ENCODE results near the gene UBXN1. TPM values are rescaled to one million over a fixed set of nuclear protein-coding genes. Genes with fewer than 3 reads are reported as not detected.

The UBXN1 gene
- total and polyA plus RNA-seq, 2 experiments from 2014 or later = 73.0 to 73.2 TPM

GRCh38 chr11:62649486-62649885 lies 29.4 kb downstream of the UBXN1 start:
- H3K27ac ChIP-seq = no peak overlapping the region
- no peak for DNase-seq (ENCODE audit: low spot score)
- no peak overlapping the region for H3K4me2 ChIP-seq
- H3K9me2 ChIP-seq (replicated peaks; ENCODE audit: insufficient read depth) = no peaks in the 10 kb centered on the region
- 96% methylated on average over 11 of the region's 11 CpGs for WGBS (ENCODE audit: low lambda C conversion rate, missing lambda C conversion rate)
- peaks cover 4% of the 10 kb centered on the region for H3K4me1 ChIP-seq (ENCODE audit: insufficient read depth)
- peaks cover 45% of the 10 kb centered on the region for H3K79me2 ChIP-seq
- no peaks in the 10 kb centered on the region for H3K27me3 ChIP-seq
- TF ChIP-seq, protein P1, sequence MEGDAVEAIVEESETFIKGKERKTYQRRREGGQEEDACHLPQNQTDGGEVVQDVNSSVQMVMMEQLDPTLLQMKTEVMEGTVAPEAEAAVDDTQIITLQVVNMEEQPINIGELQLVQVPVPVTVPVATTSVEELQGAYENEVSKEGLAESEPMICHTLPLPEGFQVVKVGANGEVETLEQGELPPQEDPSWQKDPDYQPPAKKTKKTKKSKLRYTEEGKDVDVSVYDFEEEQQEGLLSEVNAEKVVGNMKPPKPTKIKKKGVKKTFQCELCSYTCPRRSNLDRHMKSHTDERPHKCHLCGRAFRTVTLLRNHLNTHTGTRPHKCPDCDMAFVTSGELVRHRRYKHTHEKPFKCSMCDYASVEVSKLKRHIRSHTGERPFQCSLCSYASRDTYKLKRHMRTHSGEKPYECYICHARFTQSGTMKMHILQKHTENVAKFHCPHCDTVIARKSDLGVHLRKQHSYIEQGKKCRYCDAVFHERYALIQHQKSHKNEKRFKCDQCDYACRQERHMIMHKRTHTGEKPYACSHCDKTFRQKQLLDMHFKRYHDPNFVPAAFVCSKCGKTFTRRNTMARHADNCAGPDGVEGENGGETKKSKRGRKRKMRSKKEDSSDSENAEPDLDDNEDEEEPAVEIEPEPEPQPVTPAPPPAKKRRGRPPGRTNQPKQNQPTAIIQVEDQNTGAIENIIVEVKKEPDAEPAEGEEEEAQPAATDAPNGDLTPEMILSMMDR (IDR thresholded peaks at IDR 0.05; ENCODE audit: poor library complexity) = no peak
- TF ChIP-seq EZH2phosphoT487 (IDR thresholded peaks at IDR 0.05; ENCODE audit: low read depth, severe bottlenecking, unreplicated experiment) = no peak
- TF ChIP-seq EZH2 (IDR thresholded peaks at IDR 0.05; ENCODE audit: borderline replicate concordance) = no peak
- no peaks in the 10 kb centered on the region for H4K20me1 ChIP-seq (ENCODE audit: insufficient read depth, poor library complexity, severe bottlenecking)
- H3K9me3 ChIP-seq (ENCODE audit: low read depth) = no peaks in the 10 kb centered on the region
- H3K4me3 ChIP-seq = no peak overlapping the region
- no peak overlapping the region for H2AFZ ChIP-seq
- no peaks in the 10 kb centered on the region for H3K36me3 ChIP-seq (replicated peaks; ENCODE audit: insufficient read depth, low read depth)

- Histone ChIP-seq H2AFZ (no peak overlapping the region), H3K27ac (no peak overlapping the region), H3K9me3 (ENCODE audit: low read depth) (no peaks in the 10 kb centered on the region), H3K4me2 (no peak overlapping the region), H3K79me2 (peaks cover 50% of the 10 kb centered on the region), H3K4me3 (no peak overlapping the region), H3K27me3 (no peaks in the 10 kb centered on the region), H3K9me2 (replicated peaks; ENCODE audit: insufficient read depth) (no peaks in the 10 kb centered on the region), H3K36me3 (replicated peaks; ENCODE audit: insufficient read depth, low read depth) (no peaks in the 10 kb centered on the region), H3K4me1 (ENCODE audit: insufficient read depth) (peaks cover 4% of the 10 kb centered on the region), H4K20me1 (ENCODE audit: insufficient read depth, poor library complexity, severe bottlenecking) (no peaks in the 10 kb centered on the region)
- no peak for TF ChIP-seq EZH2phosphoT487 (IDR thresholded peaks at IDR 0.05; ENCODE audit: low read depth, severe bottlenecking, unreplicated experiment)
- no peak for TF ChIP-seq EZH2 (IDR thresholded peaks at IDR 0.05; ENCODE audit: borderline replicate concordance)
- TF ChIP-seq, protein P1 (IDR thresholded peaks at IDR 0.05; ENCODE audit: poor library complexity) = no peak
- no peak for DNase-seq (ENCODE audit: low spot score)
- WGBS (ENCODE audit: low lambda C conversion rate, missing lambda C conversion rate) = 98% methylated on average over 11 of the region's 11 CpGs
Observed at GRCh38 chr11:62648967-62649364, 29.9 kb downstream of the UBXN1 start.

- 99% methylated on average over 24 of the region's 24 CpGs for WGBS (ENCODE audit: low lambda C conversion rate, missing lambda C conversion rate)
Observed at GRCh38 chr11:62648185-62648966, 30.5 kb downstream of the UBXN1 start.

More at GRCh38 chr11:62648185-62648966, 30.5 kb downstream of the UBXN1 start:
- TF ChIP-seq EZH2phosphoT487 (IDR thresholded peaks at IDR 0.05; ENCODE audit: low read depth, severe bottlenecking, unreplicated experiment) (no peak), EZH2 (IDR thresholded peaks at IDR 0.05; ENCODE audit: borderline replicate concordance) (no peak)
- TF ChIP-seq, protein P1 (IDR thresholded peaks at IDR 0.05; ENCODE audit: poor library complexity) = no peak
- H3K9me2 ChIP-seq (replicated peaks; ENCODE audit: insufficient read depth) = no peaks in the 10 kb centered on the region
- no peaks in the 10 kb centered on the region for H3K9me3 ChIP-seq (ENCODE audit: low read depth)
- H3K4me2 ChIP-seq = no peak overlapping the region
- H2AFZ ChIP-seq = no peak overlapping the region
- no peaks in the 10 kb centered on the region for H3K36me3 ChIP-seq (replicated peaks; ENCODE audit: insufficient read depth, low read depth)
- no peak overlapping the region for H3K27ac ChIP-seq
- no peak for DNase-seq (ENCODE audit: low spot score)
- H3K4me1 ChIP-seq (ENCODE audit: insufficient read depth) = peaks cover 4% of the 10 kb centered on the region
- no peaks in the 10 kb centered on the region for H4K20me1 ChIP-seq (ENCODE audit: insufficient read depth, poor library complexity, severe bottlenecking)
- no peaks in the 10 kb centered on the region for H3K27me3 ChIP-seq
- peaks cover 56% of the 10 kb centered on the region for H3K79me2 ChIP-seq
- no peak overlapping the region for H3K4me3 ChIP-seq
